ENCODE measurements around the gene SARNP. TPM values are rescaled to one million over a fixed set of nuclear protein-coding genes. Genes with fewer than 3 reads are reported as not detected.

SARNP gene
- total RNA-seq, 1 experiment from 2014 or later: 98.3 TPM

DNA sequence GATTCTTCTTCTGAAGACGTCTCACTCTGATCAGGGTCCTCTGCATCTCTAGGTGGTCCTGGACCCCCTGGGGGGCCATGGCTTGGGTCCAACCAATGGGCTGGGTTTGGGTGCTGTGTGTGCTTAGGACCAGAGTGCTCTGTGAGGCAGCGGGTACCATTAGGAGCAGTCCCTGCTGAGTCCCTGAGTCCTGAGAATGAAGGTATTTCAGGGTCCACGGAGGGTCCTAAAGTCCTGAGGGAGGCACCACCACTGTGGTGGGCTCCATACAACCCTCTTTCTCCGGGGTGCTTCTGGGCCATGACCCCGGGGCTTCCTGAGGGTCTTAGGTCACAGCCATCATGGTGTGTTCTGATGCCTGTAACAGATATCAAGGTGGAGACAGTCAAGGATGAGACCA, 10.8 kb upstream of the SARNP start:
- Mint-ChIP-seq H3K4me3 (peak overlapping the region; percentile 97), H3K27ac (peak overlapping the region; percentile 74), H3K4me1 (peaks cover 35% of the 10 kb centered on the region), H3K9me3 (no peaks in the 10 kb centered on the region), H3K27me3 (ENCODE audit: low read depth) (no peaks in the 10 kb centered on the region), H3K36me3 (peaks cover 5% of the 10 kb centered on the region)
- TF ChIP-seq MXD4 (CRISPR knock-in tag; IDR thresholded peaks at IDR 0.05; ENCODE audit: borderline replicate concordance): no peak
- TF ChIP-seq SP1 (CRISPR knock-in tag; conservative IDR thresholded peaks at IDR 0.05): no peak
- TF ChIP-seq ZNF121 (CRISPR knock-in tag; IDR thresholded peaks at IDR 0.05): no peak
- TF ChIP-seq ZNF671 (CRISPR knock-in tag; IDR thresholded peaks at IDR 0.05): no peak
- TF ChIP-seq ATF1 (CRISPR knock-in tag; IDR thresholded peaks at IDR 0.05): no peak
- no peak for TF ChIP-seq JAZF1 (CRISPR knock-in tag; IDR thresholded peaks at IDR 0.05)
- TF ChIP-seq, protein P1, sequence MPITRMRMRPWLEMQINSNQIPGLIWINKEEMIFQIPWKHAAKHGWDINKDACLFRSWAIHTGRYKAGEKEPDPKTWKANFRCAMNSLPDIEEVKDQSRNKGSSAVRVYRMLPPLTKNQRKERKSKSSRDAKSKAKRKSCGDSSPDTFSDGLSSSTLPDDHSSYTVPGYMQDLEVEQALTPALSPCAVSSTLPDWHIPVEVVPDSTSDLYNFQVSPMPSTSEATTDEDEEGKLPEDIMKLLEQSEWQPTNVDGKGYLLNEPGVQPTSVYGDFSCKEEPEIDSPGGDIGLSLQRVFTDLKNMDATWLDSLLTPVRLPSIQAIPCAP (CRISPR knock-in tag; IDR thresholded peaks at IDR 0.05): no peak
- TF ChIP-seq, protein P2, sequence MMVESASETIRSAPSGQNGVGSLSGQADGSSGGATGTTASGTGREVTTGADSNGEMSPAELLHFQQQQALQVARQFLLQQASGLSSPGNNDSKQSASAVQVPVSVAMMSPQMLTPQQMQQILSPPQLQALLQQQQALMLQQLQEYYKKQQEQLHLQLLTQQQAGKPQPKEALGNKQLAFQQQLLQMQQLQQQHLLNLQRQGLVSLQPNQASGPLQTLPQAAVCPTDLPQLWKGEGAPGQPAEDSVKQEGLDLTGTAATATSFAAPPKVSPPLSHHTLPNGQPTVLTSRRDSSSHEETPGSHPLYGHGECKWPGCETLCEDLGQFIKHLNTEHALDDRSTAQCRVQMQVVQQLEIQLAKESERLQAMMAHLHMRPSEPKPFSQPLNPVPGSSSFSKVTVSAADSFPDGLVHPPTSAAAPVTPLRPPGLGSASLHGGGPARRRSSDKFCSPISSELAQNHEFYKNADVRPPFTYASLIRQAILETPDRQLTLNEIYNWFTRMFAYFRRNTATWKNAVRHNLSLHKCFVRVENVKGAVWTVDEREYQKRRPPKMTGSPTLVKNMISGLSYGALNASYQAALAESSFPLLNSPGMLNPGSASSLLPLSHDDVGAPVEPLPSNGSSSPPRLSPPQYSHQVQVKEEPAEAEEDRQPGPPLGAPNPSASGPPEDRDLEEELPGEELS (CRISPR knock-in tag; IDR thresholded peaks at IDR 0.05): no peak
- no peak for TF ChIP-seq NR1H2 (CRISPR knock-in tag; IDR thresholded peaks at IDR 0.05)
- TF ChIP-seq ZNF396 (CRISPR knock-in tag; IDR thresholded peaks at IDR 0.05; ENCODE audit: borderline replicate concordance): no peak
- TF ChIP-seq SMAD4 (CRISPR knock-in tag; IDR thresholded peaks at IDR 0.05): no peak
- TF ChIP-seq, protein P3, sequence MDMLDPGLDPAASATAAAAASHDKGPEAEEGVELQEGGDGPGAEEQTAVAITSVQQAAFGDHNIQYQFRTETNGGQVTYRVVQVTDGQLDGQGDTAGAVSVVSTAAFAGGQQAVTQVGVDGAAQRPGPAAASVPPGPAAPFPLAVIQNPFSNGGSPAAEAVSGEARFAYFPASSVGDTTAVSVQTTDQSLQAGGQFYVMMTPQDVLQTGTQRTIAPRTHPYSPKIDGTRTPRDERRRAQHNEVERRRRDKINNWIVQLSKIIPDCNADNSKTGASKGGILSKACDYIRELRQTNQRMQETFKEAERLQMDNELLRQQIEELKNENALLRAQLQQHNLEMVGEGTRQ (CRISPR knock-in tag; IDR thresholded peaks at IDR 0.05): no peak
- TF ChIP-seq ZNF138 (CRISPR knock-in tag; conservative IDR thresholded peaks at IDR 0.05): no peak
- TF ChIP-seq PRRX2 (CRISPR knock-in tag; IDR thresholded peaks at IDR 0.05): no peak
- TF ChIP-seq, protein P4, sequence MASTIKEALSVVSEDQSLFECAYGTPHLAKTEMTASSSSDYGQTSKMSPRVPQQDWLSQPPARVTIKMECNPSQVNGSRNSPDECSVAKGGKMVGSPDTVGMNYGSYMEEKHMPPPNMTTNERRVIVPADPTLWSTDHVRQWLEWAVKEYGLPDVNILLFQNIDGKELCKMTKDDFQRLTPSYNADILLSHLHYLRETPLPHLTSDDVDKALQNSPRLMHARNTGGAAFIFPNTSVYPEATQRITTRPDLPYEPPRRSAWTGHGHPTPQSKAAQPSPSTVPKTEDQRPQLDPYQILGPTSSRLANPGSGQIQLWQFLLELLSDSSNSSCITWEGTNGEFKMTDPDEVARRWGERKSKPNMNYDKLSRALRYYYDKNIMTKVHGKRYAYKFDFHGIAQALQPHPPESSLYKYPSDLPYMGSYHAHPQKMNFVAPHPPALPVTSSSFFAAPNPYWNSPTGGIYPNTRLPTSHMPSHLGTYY (CRISPR knock-in tag; IDR thresholded peaks at IDR 0.05): no peak
- no peak for TF ChIP-seq ESRRA (CRISPR knock-in tag; IDR thresholded peaks at IDR 0.05; ENCODE audit: borderline replicate concordance)
- ATAC-seq: no peak
- DNase-seq (ENCODE audit: low spot score): no peak
- ChIA-PET CTCF (interaction anchor here (2.6 to 3.7 kb wide), 4 partner anchors 11 to 111 kb away, joined by 18 to 58 read pairs (median 20); partner anchors contain the start of genes ORMDL2, PYM1 and SARNP), POLR2A (interaction anchor here (3.3 kb wide), 1 partner anchor 11 kb away, joined by 64 read pairs; the partner anchor contains the start of genes ORMDL2 and SARNP)

DNA sequence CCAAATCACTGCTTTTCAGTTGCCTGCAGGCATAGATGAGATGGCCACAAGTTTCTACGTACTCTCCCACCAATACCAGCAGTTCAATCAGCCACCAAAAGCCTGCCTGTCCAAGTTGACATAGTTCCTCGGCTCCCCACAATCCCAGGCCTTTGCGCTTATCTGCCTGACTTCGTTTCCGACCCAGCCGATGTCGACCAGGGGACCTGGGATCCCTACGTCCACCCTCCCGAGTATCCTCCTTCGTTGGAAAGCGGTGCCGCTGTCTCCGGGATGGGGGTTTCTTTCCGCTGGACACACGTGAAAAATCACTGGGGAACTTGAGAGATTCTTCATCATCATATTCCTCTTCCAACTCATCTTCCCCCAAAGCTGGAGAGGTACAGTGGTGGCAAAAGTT, 10.3 kb upstream of the SARNP start:
- ChIA-PET POLR2A (interaction anchor here (1.9 kb wide), 1 partner anchor 10 kb away, joined by 8 read pairs; the partner anchor contains the start of genes ORMDL2 and SARNP), CTCF (interaction anchor here (0.7 to 2.0 kb wide), 7 partner anchors 10 to 100 kb away, joined by 3 to 18 read pairs (median 4); partner anchors contain the start of genes MMP19, ORMDL2, PYM1 and SARNP)
- no peaks in the 10 kb centered on the region for H3K9me3 Mint-ChIP-seq
- peaks cover 10% of the 10 kb centered on the region for H3K36me3 Mint-ChIP-seq
- peaks cover 34% of the 10 kb centered on the region for H3K4me1 Mint-ChIP-seq
- ATAC-seq (no peak), DNase-seq (ENCODE audit: low spot score) (no peak)
- H3K27ac Mint-ChIP-seq: peak overlapping the region; percentile 74
- H3K4me3 Mint-ChIP-seq: peak overlapping the region; percentile 97
- no peaks in the 10 kb centered on the region for H3K27me3 Mint-ChIP-seq (ENCODE audit: low read depth)
- TF ChIP-seq TCF7 (CRISPR knock-in tag; IDR thresholded peaks at IDR 0.05; ENCODE audit: low read depth) (no peak), NR1H2 (CRISPR knock-in tag; IDR thresholded peaks at IDR 0.05) (no peak), NFATC4 (CRISPR knock-in tag; IDR thresholded peaks at IDR 0.05) (no peak), TEAD1 (CRISPR knock-in tag; IDR thresholded peaks at IDR 0.05) (no peak), GTF2I (CRISPR knock-in tag; conservative IDR thresholded peaks at IDR 0.05) (no peak), KAT7 (CRISPR knock-in tag; IDR thresholded peaks at IDR 0.05; ENCODE audit: borderline replicate concordance) (no peak), SMAD4 (CRISPR knock-in tag; IDR thresholded peaks at IDR 0.05) (no peak)
- TF ChIP-seq, protein P5, sequence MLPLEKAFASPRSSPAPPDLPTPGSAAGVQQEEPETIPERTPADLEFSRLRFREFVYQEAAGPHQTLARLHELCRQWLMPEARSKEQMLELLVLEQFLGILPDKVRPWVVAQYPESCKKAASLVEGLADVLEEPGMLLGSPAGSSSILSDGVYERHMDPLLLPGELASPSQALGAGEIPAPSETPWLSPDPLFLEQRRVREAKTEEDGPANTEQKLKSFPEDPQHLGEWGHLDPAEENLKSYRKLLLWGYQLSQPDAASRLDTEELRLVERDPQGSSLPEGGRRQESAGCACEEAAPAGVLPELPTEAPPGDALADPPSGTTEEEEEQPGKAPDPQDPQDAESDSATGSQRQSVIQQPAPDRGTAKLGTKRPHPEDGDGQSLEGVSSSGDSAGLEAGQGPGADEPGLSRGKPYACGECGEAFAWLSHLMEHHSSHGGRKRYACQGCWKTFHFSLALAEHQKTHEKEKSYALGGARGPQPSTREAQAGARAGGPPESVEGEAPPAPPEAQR (CRISPR knock-in tag; IDR thresholded peaks at IDR 0.05): no peak
- TF ChIP-seq, protein P6, sequence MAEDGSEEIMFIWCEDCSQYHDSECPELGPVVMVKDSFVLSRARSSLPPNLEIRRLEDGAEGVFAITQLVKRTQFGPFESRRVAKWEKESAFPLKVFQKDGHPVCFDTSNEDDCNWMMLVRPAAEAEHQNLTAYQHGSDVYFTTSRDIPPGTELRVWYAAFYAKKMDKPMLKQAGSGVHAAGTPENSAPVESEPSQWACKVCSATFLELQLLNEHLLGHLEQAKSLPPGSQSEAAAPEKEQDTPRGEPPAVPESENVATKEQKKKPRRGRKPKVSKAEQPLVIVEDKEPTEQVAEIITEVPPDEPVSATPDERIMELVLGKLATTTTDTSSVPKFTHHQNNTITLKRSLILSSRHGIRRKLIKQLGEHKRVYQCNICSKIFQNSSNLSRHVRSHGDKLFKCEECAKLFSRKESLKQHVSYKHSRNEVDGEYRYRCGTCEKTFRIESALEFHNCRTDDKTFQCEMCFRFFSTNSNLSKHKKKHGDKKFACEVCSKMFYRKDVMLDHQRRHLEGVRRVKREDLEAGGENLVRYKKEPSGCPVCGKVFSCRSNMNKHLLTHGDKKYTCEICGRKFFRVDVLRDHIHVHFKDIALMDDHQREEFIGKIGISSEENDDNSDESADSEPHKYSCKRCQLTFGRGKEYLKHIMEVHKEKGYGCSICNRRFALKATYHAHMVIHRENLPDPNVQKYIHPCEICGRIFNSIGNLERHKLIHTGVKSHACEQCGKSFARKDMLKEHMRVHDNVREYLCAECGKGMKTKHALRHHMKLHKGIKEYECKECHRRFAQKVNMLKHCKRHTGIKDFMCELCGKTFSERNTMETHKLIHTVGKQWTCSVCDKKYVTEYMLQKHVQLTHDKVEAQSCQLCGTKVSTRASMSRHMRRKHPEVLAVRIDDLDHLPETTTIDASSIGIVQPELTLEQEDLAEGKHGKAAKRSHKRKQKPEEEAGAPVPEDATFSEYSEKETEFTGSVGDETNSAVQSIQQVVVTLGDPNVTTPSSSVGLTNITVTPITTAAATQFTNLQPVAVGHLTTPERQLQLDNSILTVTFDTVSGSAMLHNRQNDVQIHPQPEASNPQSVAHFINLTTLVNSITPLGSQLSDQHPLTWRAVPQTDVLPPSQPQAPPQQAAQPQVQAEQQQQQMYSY (CRISPR knock-in tag; IDR thresholded peaks at IDR 0.05): no peak
- TF ChIP-seq, protein P7, sequence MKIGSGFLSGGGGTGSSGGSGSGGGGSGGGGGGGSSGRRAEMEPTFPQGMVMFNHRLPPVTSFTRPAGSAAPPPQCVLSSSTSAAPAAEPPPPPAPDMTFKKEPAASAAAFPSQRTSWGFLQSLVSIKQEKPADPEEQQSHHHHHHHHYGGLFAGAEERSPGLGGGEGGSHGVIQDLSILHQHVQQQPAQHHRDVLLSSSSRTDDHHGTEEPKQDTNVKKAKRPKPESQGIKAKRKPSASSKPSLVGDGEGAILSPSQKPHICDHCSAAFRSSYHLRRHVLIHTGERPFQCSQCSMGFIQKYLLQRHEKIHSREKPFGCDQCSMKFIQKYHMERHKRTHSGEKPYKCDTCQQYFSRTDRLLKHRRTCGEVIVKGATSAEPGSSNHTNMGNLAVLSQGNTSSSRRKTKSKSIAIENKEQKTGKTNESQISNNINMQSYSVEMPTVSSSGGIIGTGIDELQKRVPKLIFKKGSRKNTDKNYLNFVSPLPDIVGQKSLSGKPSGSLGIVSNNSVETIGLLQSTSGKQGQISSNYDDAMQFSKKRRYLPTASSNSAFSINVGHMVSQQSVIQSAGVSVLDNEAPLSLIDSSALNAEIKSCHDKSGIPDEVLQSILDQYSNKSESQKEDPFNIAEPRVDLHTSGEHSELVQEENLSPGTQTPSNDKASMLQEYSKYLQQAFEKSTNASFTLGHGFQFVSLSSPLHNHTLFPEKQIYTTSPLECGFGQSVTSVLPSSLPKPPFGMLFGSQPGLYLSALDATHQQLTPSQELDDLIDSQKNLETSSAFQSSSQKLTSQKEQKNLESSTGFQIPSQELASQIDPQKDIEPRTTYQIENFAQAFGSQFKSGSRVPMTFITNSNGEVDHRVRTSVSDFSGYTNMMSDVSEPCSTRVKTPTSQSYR (CRISPR knock-in tag; IDR thresholded peaks at IDR 0.05): no peak

Measured in WTC11 (cell line).